ENCODE measurements around the gene PTGIR. TPM values are rescaled to one million over a fixed set of nuclear protein-coding genes. Genes with fewer than 3 reads are reported as not detected.

The PTGIR gene
- total RNA-seq: 0.20 and 0.22 TPM in 2 replicates

- peak in 1 of 2 donors; percentile 55 for DNase-seq (ENCODE audit: low read depth in 2 of 2)
Measured at GRCh38 chr19:46624958-46625661, at the start of gene PTGIR. PTGIR (minus strand) TSS chr19:46625089; CDS start chr19:46624225, 864 bp downstream.

GRCh38 chr19:46670813-46671212, 45.9 kb upstream of the PTGIR start:
- DNase-seq (ENCODE audit: low read depth in 2 of 2): peak in 1 of 2 donors; percentile 71

GRCh38 chr19:46668662-46669061, 43.8 kb upstream of the PTGIR start:
- DNase-seq (ENCODE audit: low read depth in 2 of 2): no peak

- no peak for DNase-seq (ENCODE audit: low read depth in 2 of 2)
Measured at GRCh38 chr19:46665072-46665471, 40.2 kb upstream of the PTGIR start.

- peak; percentile 88 to 92 for DNase-seq (ENCODE audit: low read depth in 2 of 2)
Measured at GRCh38 chr19:46661735-46662592, 37.1 kb upstream of the PTGIR start.

GRCh38 chr19:46661020-46661731, 36.3 kb upstream of the PTGIR start, which contains the start of gene DACT3:
DACT3 (minus strand) TSS chr19:46661182; CDS start chr19:46661064, 118 bp downstream.
- peak; percentile 100 for DNase-seq (ENCODE audit: low read depth in 2 of 2)

GRCh38 chr19:46660551-46661019, 35.7 kb upstream of the PTGIR start:
- no peak for DNase-seq (ENCODE audit: low read depth in 2 of 2)

- DNase-seq (ENCODE audit: low read depth in 2 of 2): no peak
Measured at GRCh38 chr19:46660008-46660517, 35.2 kb upstream of the PTGIR start.

- DNase-seq (ENCODE audit: low read depth in 2 of 2): no peak
Measured at GRCh38 chr19:46659151-46660007, 34.5 kb upstream of the PTGIR start.

GRCh38 chr19:46656541-46656940, 31.7 kb upstream of the PTGIR start:
- no peak for DNase-seq (ENCODE audit: low read depth in 2 of 2)

- no peak for DNase-seq (ENCODE audit: low read depth in 2 of 2)
Measured at GRCh38 chr19:46654621-46655152, 29.8 kb upstream of the PTGIR start.

GRCh38 chr19:46650445-46650844, 25.6 kb upstream of the PTGIR start:
- no peak for DNase-seq (ENCODE audit: low read depth in 2 of 2)

- no peak for DNase-seq (ENCODE audit: low read depth in 2 of 2)
Measured at GRCh38 chr19:46648961-46649960, 24.4 kb upstream of the PTGIR start.

- no peak for DNase-seq (ENCODE audit: low read depth in 2 of 2)
Measured at GRCh38 chr19:46648060-46648960, 23.4 kb upstream of the PTGIR start.

- DNase-seq (ENCODE audit: low read depth in 2 of 2): no peak
Measured at GRCh38 chr19:46646402-46646801, 21.5 kb upstream of the PTGIR start.

GRCh38 chr19:46644720-46645119, 19.8 kb upstream of the PTGIR start:
- DNase-seq (ENCODE audit: low read depth in 2 of 2): no peak

GRCh38 chr19:46640656-46641055, 15.8 kb upstream of the PTGIR start:
- no peak for DNase-seq (ENCODE audit: low read depth in 2 of 2)

All from lung microvascular endothelial cell (primary cell).